Smooth muscle cell (in vitro differentiated cells): ENCODE data around the gene SLC5A5. TPM values are rescaled to one million over a fixed set of nuclear protein-coding genes. Genes with fewer than 3 reads are reported as not detected.

Experiments used
- DNase-seq: peaks from one replicate; lab custom pipeline; 2025; ENCODE audit not compliant: unreplicated experiment; lab: John Stamatoyannopoulos, UW
- H2AFZ ChIP-seq: fragments of 200-600 bp; sonication (generic); 2 replicates; pipeline ENCODE4 v1.6.0; 2016; ENCODE audit warnings: antibody characterized with exemption, low read depth, mild to moderate bottlenecking
- H3F3A ChIP-seq: fragments of 200-600 bp; sonication (generic); 2 replicates; pipeline ENCODE4 v1.6.0; 2017; ENCODE audit warnings: antibody characterized with exemption, low read depth
- H3K27ac ChIP-seq: fragments of 200-600 bp; sonication (generic); 2 replicates; pipeline ENCODE4 v1.5.1; 2016; ENCODE audit warnings: low read depth, mild to moderate bottlenecking
- H3K27me3 ChIP-seq: fragments of 200-600 bp; sonication (generic); 2 replicates; pipeline ENCODE4 v1.6.1; 2016; ENCODE audit warnings: low read depth, mild to moderate bottlenecking
- H3K36me3 ChIP-seq: fragments of 200-600 bp; sonication (generic); 2 replicates; pipeline ENCODE4 v1.5.1; 2016; ENCODE audit warnings: low read depth
- H3K4me1 ChIP-seq: fragments of 200-600 bp; sonication (generic); 2 replicates; pipeline ENCODE4 v1.5.1; 2016; ENCODE audit warnings: low read depth
- H3K4me2 ChIP-seq: fragments of 200-600 bp; sonication (generic); 2 replicates; pipeline ENCODE4 v1.6.0; 2016; ENCODE audit warnings: mild to moderate bottlenecking
- H3K4me3 ChIP-seq: fragments of 200-600 bp; sonication (generic); 2 replicates; pipeline ENCODE4 v1.5.1; 2016; ENCODE audit warnings: mild to moderate bottlenecking
- H3K79me2 ChIP-seq: fragments of 200-600 bp; sonication (generic); 2 replicates; pipeline ENCODE4 v1.6.0; 2016; ENCODE audit warnings: low read depth, mild to moderate bottlenecking
- H3K9ac ChIP-seq: fragments of 200-600 bp; sonication (generic); 2 replicates; pipeline ENCODE4 v1.6.0; 2016; ENCODE audit warnings: low read depth
- H3K9me3 ChIP-seq: fragments of 200-600 bp; sonication (generic); replicated peaks from 2 replicates; pipeline ENCODE4 v1.5.1; 2016; ENCODE audit warnings: low read depth
- H4K20me1 ChIP-seq: fragments of 200-600 bp; sonication (generic); 2 replicates; pipeline ENCODE4 v1.6.0; 2016; ENCODE audit warnings: low read depth
- CTCF ChIP-seq: fragments of 200-600 bp; sonication (generic); IDR thresholded peaks from 2 replicates; pipeline ENCODE4 v1.5.1; 2017; ENCODE audit warnings: borderline replicate concordance, mild to moderate bottlenecking, antibody characterized with exemption; ENCODE audit not compliant: insufficient read depth, poor library complexity, severe bottlenecking
- WGBS: methylation state at CpG from one replicate; pipeline ENCODE4 v1.1.7; 2016; ENCODE audit warnings: low lambda C conversion rate; 5-methylcytosine and 5-hydroxymethylcytosine counted together
- polyA plus RNA-seq: library from polyadenylated mRNA; unstranded; fragments of >200 nt; fragmentation: Nextera tagmentation; extraction: Ambion mirVana; gene quantifications from 2 replicates; pipeline ENCODE4 v1.2.1, GENCODE V29; 2016
- small RNA-seq: library from RNA; depleted of rRNA; stranded (forward); fragments of <200 nt; gene quantifications from one replicate; pipeline ENCODE3, GENCODE V24; 2014
- total RNA-seq: library from RNA; depleted of rRNA; stranded (reverse); fragments of >200 nt; gene quantifications from 2 replicates; pipeline ENCODE4 v1.2.3, GENCODE V29; 2014

The SLC5A5 gene
- total and polyA plus RNA-seq, 2 experiments from 2014 or later = not detected

GRCh38 chr19:17944301-17944700 is 72.6 kb downstream of the SLC5A5 start:
- H3K27ac ChIP-seq = no peak overlapping the region
- no peak for TF ChIP-seq CTCF
- H3K4me3 ChIP-seq = no peak overlapping the region
- H3K27me3 ChIP-seq = peaks cover 9% of the 10 kb centered on the region
- no peak overlapping the region for H3K9ac ChIP-seq
- 71% methylated on average over 4 of the region's 4 CpGs for WGBS
- H3K36me3 ChIP-seq = no peaks in the 10 kb centered on the region
- peaks cover 4% of the 10 kb centered on the region for H4K20me1 ChIP-seq
- no peaks in the 10 kb centered on the region for H3K79me2 ChIP-seq
- no peak for DNase-seq
- H3K4me1 ChIP-seq = peaks cover 11% of the 10 kb centered on the region
- H2AFZ ChIP-seq = no peak overlapping the region
- H3K4me2 ChIP-seq = no peak overlapping the region
- no peaks in the 10 kb centered on the region for H3F3A ChIP-seq
- no peaks in the 10 kb centered on the region for H3K9me3 ChIP-seq

Small RNAs within 50 kb of the gene (small RNA-seq; reads per million reads assigned to genes)
- gene SNORA68 = not detected

Other genes starting within 250 kb of the SLC5A5 start
- gene UNC13A, start 183.6 kb upstream of the SLC5A5 start, total RNA-seq = 0.63 and 2.1 TPM in 2 replicates
- gene UNC13A, start 183.6 kb upstream of the SLC5A5 start, polyA plus RNA-seq = 0.21 and 0.85 TPM in 2 replicates
- 10.2 and 11.7 TPM in 2 replicates for gene MAP1S, start 152.5 kb upstream of the SLC5A5 start, total RNA-seq
- 55.5 and 62.1 TPM in 2 replicates for gene MAP1S, start 152.5 kb upstream of the SLC5A5 start, polyA plus RNA-seq
- 1.0 and 18.0 TPM in 2 replicates for gene FCHO1, start 120.5 kb upstream of the SLC5A5 start, total RNA-seq
- gene FCHO1, start 120.5 kb upstream of the SLC5A5 start, polyA plus RNA-seq = 5.3 and 5.7 TPM in 2 replicates
- 0.67 and 2.8 TPM in 2 replicates for gene B3GNT3, start 76.8 kb upstream of the SLC5A5 start, total RNA-seq
- 0.56 TPM in 1 of 2 replicates, not detected in the other for gene B3GNT3, start 76.8 kb upstream of the SLC5A5 start, polyA plus RNA-seq
- 1.1 TPM in 1 of 2 replicates, not detected in the other for gene INSL3, start 50.4 kb upstream of the SLC5A5 start, total RNA-seq
- 0.80 and 1.8 TPM in 2 replicates for gene INSL3, start 50.4 kb upstream of the SLC5A5 start, polyA plus RNA-seq
- gene JAK3, start 24.0 kb upstream of the SLC5A5 start, total RNA-seq = 8.8 and 10.8 TPM in 2 replicates
- 9.7 and 10.7 TPM in 2 replicates for gene JAK3, start 24.0 kb upstream of the SLC5A5 start, polyA plus RNA-seq
- 795 and 867 TPM in 2 replicates for gene RPL18A, start 12.0 kb upstream of the SLC5A5 start, total RNA-seq
- gene RPL18A, start 12.0 kb upstream of the SLC5A5 start, polyA plus RNA-seq = 1,267 and 1,311 TPM in 2 replicates
- 32.1 and 34.5 TPM in 2 replicates for gene CCDC124, start 61.1 kb downstream of the SLC5A5 start, total RNA-seq
- 156 and 179 TPM in 2 replicates for gene CCDC124, start 61.1 kb downstream of the SLC5A5 start, polyA plus RNA-seq
- 0.22 and 5.3 TPM in 2 replicates for gene KCNN1, start 95.2 kb downstream of the SLC5A5 start, total RNA-seq
- 4.2 and 4.6 TPM in 2 replicates for gene KCNN1, start 95.2 kb downstream of the SLC5A5 start, polyA plus RNA-seq
- 3.5 and 4.4 TPM in 2 replicates for gene ARRDC2, start 136.2 kb downstream of the SLC5A5 start, total RNA-seq
- 4.3 and 6.5 TPM in 2 replicates for gene ARRDC2, start 136.2 kb downstream of the SLC5A5 start, polyA plus RNA-seq
- gene IL12RB1, start 215.0 kb downstream of the SLC5A5 start, total RNA-seq = not detected in 2 replicates
- not detected in 2 replicates for gene IL12RB1, start 215.0 kb downstream of the SLC5A5 start, polyA plus RNA-seq
- gene MAST3, start 225.8 kb downstream of the SLC5A5 start, total RNA-seq = 3.6 and 4.3 TPM in 2 replicates
- 4.3 and 10.3 TPM in 2 replicates for gene MAST3, start 225.8 kb downstream of the SLC5A5 start, polyA plus RNA-seq